LHCN-M2 (cell line): ENCODE measurements around the gene MXRA8. TPM values are rescaled to one million over a fixed set of nuclear protein-coding genes. Genes with fewer than 3 reads are reported as not detected.

ENCODE experiments used
- DNase-seq: peaks from one replicate; pipeline ENCODE4 v3.0.0-alpha.2; 2012; ENCODE audit warnings: low read depth
- total RNA-seq: library from RNA; depleted of rRNA; stranded (reverse); fragments of >200 nt; gene quantifications from 2 replicates; pipeline ENCODE4 v1.2.3, GENCODE V29; 2014

Gene MXRA8
- total RNA-seq, 1 experiment from 2014 or later = 292 TPM

- DNase-seq = peak; percentile 68
Observed at GRCh38 chr1:1349256-1350012, 8.9 kb downstream of the MXRA8 start, which contains the start of gene DVL1. DVL1 (minus strand) TSS chr1:1349418; CDS start chr1:1349065, 353 bp downstream.

DNA sequence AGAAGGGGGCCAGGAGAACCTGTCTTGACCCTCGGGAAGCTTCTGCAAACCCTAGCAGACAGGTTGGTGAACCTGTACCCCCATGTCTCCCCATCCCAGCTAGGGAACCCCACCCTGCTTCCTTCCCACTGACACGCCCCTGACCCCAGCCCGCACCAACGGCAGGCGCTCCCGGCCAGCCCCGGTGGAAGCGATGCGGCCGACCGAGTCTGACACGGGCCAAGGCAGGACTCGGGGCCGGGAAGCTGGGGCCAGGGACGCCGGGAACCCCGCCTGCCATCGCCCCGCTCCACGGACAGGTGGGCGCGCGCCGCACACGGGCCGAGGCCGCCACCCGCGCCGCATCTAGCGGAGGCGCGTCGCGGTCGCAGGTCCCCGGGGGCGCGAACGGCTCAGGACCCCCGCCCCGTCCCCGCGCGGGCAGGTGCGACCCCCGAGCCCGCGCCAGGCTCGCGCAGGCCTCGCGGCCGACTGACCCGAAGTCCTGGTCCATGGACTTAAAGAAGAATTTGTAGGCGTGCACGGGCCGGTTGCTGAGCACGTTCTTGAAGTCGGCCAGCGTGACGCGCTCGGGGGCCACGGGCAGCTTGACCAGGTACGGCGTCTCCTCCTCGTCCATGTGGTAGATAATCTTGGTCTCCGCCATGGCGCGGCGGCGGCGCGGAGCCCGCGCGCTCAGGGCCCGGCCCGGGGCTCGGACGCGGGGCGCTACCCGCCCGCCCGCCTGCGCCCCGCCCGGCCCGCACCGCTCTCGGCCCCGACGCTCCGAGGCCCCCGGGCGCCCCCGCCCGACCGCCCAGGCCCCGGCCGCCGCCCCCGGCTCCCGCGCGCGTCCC is 9.7 kb downstream of the MXRA8 start:
- no peak for DNase-seq

DNA sequence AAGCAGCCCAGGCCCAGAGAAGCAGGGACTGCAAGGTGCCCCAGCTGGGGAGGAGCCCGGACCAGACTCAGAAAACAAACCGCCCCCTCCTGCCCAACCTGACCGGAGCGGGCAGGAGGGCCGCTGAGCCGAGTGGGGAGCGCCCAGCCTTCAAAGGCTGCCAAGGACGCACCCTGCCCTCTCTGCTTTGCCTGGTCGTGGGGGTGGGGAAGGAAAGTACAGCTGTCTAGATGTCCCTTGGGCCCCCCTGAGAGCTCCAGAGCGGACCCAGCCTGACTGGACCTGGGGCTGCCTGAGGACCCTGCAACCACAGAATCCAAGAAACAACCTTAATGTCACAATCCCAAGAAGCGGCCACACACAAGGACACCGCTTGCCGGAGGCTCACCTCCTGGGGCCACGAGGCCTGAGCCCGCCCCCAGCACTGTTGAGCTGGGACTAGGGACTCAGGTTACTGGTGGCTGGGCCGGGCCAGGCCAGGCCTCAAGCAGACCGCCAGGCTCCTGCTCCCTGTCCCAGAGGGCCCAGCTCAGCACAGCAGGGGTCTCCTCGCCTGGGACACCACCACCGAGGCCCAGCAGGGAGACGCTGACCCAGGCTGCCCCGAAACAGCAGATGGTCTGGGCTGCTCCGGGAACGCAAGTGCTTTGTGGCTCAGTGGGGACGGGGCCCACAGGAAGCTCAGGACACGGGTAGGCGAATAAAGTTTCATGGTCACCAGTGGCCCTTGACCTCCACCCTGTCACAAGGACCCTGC is 10.5 kb downstream of the MXRA8 start:
- DNase-seq = no peak

GRCh38 chr1:1347026-1347595 is 11.2 kb downstream of the MXRA8 start:
- DNase-seq = no peak

- DNase-seq = no peak
Observed at GRCh38 chr1:1346501-1346890, 11.9 kb downstream of the MXRA8 start.

- no peak for DNase-seq
Observed at GRCh38 chr1:1345860-1346500, 12.4 kb downstream of the MXRA8 start.

DNA sequence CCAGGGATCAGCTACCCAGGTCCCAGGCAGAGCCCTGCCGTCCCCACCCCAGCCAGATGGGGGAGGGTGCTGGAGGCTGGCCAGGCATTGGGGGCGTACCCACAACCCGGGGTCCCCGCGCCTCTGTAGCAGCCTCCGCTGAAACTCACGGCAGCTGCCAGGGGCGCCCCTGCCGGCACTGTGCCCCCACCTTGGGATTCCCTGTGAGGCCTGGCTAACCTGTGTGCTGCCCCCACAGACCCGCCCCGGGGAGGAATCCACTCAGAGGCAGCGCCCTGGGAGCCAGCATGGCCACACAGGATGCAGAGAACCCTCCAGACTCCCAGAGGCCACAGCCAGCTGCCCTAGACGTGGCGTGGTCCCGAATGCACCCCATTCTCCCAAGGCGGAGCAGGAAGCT is 13.0 kb downstream of the MXRA8 start:
- no peak for DNase-seq

DNA sequence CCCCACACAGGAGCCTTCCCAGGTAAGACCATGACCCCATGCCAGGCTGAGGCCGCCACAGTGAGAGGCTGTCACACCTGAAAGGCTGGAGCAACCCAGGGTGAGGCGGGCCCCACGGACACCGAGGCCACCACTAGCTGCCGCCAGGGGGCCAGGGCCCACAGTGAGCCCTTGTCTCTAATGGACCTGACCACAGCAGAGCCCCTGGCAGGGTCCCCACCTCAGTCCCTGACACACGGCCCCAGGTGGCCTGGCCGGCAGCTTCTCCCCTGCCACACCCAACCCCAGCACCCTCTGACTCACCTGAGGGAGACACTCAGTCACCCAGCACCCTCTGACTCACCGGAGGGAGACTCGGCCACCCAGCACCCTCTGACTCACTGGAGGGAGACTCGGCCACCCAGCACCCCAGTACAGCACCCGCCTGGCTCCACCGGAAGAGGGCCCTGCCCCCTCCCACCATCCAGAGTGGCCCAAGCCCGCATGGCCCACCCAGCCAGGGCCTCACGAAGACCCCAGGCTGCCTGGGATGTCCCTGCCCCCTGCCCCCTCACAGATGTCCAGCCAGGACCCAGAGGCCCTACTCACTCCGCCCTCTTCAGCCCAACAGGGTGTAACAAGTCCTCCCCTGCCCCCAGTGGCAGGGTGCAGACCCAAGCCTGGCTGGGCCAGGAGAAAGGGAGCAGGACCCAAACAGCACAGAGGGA is 13.5 kb downstream of the MXRA8 start:
- peak; percentile 80 for DNase-seq

DNA sequence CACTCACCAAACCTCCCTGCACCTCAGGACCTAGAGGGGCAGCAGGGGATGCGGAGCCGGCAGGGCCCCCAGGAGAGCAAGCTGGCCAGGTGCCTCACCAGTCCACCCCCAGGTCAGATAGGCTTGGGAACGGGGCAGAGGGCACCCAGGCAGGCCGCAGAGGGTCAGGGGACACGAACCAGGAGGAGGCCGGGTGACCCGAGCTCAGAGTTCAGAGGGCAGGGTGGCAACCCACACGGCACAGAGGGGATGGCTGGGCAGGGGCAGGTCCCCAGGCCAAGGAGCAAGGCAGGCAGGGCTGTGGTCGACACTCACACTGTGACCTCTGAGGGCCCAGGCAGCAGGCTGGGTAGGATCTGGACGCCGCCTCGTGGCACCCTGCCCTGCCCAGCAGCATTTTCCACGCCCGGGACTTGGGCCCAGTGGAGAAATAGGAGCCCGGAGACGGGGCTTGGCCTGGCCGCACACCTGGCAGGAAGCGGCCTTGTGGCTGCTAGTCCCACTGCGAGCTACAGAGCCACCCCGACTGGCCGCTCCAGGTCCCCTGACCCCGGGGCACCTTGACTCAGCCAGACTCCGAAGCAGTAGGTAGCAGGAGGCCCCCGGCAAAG is 14.4 kb downstream of the MXRA8 start:
- DNase-seq = no peak

GRCh38 chr1:1342584-1343115 is 15.7 kb downstream of the MXRA8 start:
- DNase-seq = no peak

DNA sequence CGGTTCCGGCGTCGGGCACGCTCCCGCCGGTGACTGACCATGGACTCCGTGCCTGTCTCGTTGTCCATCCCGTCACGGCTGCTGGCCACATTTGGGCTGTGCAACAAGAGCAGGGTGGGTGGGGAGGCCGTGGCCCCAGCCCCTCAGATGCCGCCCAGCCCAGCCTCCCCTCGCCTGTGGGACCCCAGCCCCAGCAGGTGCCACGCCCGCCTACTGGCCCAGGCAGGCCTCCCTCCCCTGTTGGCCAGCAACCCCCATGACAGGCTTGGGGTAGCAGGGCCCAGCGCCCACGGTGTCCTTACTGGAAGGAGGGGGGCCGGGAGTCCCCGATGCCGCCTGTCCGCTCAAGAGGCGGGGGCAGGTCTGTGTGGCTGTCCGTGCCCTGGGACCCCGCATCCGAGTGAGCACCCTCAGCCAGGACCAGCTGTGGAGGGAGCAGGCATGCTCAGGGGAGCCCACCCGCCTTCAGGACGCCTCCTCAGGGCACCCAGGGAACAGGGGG is 16.2 kb downstream of the MXRA8 start:
- no peak for DNase-seq

DNA sequence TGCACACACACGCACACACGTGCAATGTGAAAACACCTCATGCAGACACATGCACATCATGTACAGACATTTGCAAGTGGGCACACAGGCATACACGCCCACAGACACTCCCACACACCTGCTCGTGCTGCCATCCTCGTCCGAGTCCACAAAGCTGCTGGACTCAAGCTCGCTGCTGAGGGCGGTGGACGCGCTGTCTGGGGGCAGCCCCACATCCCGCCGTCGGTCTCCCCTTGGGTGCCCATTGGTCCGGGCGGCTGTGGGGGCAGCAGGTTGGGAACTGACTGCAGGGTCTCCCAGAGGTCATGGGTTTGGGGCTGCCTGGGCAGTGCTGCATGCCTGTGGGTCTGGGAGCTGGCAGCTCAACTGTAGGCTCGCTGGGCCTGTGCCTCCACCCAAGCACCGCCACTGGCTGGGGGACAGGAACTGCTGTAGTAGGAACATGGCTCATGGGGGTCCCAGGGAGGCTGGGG is 16.8 kb downstream of the MXRA8 start:
- DNase-seq = no peak

DNA sequence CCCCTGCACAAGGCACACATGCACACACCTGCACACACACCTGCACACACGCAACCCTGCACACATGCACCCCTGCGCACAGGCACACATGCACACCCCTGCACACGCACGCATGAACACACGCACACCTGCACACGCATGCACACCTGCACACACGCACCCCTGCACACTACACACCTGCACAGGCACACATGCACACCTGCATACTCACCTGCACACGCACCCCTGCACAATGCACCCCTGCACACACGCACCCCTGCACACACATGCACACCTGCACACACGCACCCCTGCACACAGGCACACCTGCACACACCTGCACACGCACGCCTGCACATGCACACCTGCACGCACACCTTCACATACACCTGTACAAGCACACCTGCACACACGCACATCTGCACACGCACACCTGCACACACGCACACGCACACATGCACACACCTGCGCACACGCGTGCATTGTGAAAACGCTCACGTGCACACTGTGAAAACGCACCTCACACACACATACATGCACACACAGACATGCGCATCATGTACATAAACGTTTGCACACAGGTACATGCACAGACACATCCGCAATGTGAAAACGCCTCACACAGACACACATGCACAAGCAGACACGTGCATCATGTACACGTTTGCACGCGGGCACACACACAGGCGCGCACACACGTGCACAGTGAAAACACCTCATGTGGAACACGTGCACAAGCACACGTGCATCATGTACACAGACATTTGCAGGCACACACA is 17.4 kb downstream of the MXRA8 start:
- DNase-seq = no peak

- DNase-seq = no peak
Observed at GRCh38 chr1:1340185-1340584, 18.2 kb downstream of the MXRA8 start.

- no peak for DNase-seq
Observed at GRCh38 chr1:1338278-1338677, 20.1 kb downstream of the MXRA8 start.

DNA sequence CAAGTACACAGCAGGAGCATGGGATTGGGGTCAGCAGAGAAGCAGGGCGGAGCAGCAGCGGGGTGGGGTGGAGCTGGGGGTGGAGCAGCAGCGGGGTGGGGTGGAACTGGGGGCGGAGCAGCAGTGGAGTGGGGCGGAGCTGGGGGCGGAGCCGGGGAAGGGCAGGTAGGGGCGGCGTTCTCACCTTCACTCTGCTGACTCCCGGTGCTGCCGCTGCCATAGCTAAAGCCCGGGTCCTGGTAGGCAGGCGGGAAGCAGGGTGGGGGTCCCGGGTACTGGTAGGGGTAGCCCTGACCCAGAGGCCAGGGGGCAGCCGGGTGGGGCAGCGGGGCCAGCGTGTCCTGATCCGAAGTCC is 20.6 kb downstream of the MXRA8 start:
- no peak for DNase-seq

- DNase-seq = no peak
Observed at GRCh38 chr1:1336931-1337792, 21.2 kb downstream of the MXRA8 start.

GRCh38 chr1:1336446-1336845 is 21.9 kb downstream of the MXRA8 start:
- no peak for DNase-seq
